Measurements from ENCODE around the gene ANKRD6.

ANKRD6 gene

DNA sequence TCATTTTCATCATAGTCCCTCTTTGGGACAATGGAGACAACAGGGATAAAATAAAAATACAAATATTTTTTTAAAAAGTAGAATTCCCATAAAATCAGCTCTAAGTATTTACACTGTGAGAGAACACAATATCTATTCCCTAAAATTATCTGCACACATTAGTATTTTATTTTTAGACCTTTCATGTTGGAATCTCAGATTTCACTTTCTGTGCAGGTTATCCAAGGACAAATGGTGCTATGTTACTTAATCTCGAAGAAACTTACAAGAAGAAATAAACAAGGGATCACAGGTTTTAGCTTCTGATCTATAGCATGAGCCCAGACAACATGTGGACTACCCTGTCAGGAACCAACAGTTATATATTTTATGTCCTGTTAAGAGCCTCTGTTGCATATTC is 228.6 kb downstream of the ANKRD6 start:
- no peak for DNase-seq

DNA sequence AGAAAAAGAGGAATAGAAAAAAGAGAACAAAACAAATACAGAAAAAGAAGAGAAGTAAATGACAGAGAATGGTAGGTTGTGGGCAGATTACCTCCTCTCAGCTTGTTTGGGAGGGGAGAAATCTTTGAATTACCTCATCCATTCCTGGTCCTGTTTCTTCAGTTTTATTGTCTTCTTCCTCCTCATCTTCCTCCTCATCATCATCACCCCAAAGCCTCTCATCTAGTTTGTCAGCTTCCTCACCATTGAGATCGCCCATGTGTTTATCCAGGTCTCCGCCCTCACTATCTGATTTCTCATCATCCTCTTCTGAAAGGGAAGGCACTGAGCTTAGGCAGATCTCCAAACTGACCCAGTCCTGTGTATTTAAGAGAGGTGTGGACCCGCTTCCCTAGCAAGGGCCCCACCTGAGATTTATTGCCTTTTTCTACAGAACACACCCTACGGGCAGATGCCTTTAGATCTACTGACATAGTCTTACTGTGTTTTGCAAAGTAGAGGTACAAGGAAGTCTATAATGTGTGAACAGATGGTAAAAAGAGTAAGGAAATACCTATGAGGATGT is 229.8 kb downstream of the ANKRD6 start:
- no peak for DNase-seq

DNA sequence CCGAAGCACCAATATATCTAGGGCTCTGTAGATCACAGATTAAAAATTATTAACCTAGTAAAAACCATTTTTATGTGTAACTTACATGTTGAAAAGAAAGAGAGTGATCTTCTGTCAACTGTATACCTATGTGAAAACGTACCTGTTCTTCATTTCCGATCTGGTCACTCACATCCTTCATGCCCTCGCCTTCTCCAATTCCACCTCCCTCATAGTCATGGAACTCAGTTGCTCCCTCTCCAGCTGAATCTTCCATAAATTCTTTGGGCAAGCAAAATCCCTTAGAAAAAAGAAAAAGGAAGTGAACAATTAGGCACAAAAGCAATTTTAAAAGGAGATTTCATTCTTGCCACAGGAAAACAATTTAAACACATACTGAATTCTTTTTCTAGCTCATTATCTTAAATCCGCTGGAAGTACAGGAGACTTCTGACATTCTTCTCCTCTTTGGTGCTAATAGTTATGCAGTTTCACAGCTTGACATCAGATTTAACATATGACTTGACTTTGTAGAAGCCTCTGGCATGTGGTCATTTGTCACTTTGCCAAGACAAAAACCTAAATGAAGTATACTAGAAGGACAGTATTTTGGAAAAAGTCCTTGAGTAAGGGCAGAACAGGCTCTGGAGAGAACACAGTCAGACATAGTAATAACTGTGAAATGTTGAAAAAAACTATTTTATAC is 235.1 kb downstream of the ANKRD6 start:
- DNase-seq, result peak; percentile 11

DNA sequence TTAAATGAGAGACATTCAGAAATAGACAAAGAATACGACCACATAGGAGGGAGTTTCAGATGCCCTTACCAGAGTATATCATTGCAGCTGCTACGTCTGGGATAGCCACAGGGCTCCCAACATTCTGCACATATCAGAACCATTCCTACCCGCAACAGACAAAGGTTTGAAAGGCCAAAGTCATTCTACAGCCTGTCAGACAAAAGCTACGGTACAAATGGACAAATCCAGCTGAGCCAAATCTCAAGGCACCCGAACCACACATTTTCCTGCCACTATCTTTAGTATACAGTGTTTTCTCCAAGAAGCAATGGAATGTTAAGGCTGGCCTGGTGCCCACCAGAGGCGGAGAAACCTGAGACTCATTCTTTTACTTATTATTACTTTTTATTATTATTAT is 236.1 kb downstream of the ANKRD6 start:
- DNase-seq, result no peak

DNA sequence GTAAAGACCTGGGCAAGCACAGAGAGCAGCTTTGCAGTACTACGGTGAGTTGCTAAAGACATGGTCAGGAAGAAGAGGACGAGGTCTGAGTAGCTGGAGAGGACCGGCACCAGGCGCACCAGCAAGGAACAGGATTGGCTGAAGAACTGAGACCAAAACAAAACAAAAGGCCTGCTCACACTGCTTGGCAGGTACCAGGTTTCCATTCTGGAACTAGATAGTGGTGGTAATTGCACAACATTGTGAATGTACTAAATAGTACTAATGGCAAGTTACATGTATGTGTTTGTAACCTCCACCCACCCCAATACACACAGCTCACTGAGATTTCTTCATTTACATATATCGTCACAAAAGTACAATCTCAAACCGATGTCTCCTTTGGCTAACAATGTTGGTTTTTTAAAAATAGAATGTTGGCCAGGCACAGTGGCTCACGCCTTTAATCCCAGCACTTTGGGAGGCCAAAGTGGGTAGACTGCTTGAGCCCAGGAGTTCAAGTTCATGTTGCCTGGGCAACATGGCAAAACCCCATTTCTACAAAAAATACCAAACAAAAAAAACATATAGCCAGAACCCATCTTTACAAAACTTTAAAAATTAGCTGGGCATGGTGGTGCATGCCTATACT is 238.1 kb downstream of the ANKRD6 start:
- DNase-seq, result no peak

DNA sequence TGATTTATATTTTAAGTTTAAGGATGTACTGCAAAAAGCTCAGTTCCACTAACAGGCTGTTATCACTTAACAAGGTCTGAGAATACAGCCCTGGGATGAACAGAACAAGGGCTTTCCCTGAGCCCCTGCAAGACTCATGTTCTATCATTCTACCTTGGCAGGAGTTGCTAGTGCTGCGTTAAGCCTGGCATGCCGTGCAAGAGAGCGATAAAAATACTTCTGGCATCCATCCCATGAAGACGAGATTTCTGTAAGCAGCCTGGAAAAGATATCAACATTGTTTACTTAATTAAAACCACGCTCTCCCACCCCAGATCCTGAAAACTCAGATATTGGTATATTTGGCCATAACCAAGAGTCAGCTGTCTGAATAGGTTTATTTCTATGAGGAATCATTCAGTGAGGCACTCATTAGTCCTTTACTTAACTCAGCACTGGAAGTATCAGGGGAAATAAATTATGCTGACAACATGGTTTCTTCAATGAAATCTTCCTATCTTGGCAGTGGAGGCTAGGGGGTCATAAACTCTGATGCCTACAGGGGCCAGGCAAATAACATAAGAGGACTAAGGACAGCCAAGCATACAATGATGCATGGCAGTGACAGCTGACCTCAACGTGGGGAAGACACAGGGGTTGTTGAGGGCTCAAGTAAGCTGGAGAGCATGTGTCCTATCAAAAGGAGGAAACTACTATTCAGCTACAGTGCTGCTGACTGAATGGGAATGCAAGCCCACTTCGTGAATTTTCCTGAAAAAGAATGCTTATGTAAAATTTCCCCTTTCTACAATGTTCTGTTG is 243.2 kb downstream of the ANKRD6 start:
- DNase-seq, result no peak

DNA sequence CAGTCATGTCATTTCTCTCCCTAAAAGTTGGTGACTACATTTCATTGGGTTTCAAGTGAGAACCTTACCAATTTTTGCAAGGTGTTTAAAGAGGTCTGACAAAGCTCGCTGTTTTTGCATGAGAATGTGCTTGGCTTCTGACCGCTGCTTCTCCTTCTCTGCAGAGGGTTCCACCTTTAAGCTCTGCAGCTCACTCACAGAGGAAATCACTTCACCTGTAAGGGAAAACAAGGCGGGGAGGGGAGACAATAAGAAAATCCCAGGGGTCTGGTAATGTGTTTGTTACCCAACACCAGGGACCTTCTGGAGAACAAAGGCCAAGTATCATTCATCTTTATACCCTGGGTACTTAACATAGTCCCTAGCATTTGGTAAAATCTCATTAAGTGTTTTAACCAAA is 245.6 kb downstream of the ANKRD6 start:
- DNase-seq, result no peak

DNA sequence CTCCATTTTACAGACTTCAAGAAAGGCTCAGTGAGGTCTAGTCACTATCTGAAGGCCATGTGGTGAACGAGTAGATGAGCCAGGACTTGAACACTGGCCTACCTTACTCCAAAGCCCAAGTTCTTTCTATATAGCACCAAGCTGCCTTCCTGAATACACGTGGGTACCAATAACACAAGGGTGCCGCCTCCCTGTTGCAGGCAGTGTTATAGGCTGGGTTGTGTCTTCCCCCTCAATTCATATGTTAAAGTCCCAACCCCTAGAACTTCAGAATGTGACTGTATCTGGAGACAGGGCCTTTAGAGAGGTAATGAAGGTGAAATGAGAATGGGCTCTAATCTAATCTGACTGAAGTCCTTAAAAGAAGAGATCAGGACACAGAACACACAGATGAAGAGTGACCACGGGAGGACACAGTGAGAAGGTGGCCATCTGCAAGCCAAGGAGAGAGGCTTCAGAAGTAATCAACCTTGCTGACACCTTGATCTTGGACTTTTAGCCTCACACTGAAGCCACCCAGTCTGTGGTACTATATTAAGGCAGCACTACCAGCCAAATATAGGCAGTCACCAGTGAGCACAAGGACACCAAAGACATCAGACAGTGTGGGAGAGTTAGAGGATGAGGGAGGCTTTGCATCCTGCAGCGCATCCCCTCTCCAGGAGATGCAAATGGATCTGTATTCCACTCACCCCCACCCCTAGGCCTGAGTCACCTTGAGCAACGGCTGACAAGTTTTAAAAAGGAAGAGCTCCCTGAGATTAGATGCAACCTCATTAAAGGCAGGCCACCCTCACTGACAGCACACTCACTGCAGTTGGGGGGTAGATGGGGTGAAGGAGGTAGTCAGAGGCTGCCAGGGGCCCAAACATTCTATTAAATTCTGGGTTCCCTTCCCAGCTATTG is 246.5 kb downstream of the ANKRD6 start:
- no peak for DNase-seq

DNA sequence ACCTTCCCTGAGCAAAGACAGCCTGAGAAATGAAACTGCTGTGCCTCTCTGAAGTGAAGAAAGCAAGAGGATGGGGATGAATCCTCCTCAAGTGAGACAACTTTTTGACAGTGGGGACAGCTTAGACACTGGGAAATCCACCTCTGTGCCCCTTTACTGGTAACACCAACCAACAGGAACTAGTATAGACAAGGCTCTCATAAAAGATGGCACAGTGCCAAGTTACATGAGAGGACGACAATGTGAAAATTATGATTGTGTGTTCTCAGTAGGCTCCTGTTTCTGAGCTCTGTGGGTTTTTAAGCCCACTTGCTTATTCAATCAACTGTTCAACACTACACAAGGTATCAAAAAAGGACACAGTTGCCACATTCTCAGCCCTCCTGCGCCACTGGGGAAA is 247.2 kb downstream of the ANKRD6 start:
- no peak for DNase-seq

DNA sequence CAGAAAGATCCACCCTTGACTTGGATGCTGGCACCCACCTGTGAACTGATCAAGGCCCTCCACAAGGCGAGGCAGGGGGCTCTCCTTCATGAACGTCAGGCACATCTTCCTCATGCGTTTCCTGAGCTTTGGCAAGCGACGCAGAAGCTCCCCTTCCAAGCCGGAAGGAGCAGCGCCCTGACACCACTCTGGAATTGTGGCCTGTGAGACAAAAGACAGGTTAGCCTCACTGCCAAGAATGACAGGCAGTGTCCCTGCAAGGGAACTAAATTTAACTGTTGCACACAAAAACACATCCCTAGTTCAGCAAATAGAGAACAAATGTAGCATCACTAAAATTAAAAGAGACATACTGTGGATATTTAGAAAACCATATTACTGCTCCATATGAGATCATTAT is 247.6 kb downstream of the ANKRD6 start:
- no peak for DNase-seq

DNA sequence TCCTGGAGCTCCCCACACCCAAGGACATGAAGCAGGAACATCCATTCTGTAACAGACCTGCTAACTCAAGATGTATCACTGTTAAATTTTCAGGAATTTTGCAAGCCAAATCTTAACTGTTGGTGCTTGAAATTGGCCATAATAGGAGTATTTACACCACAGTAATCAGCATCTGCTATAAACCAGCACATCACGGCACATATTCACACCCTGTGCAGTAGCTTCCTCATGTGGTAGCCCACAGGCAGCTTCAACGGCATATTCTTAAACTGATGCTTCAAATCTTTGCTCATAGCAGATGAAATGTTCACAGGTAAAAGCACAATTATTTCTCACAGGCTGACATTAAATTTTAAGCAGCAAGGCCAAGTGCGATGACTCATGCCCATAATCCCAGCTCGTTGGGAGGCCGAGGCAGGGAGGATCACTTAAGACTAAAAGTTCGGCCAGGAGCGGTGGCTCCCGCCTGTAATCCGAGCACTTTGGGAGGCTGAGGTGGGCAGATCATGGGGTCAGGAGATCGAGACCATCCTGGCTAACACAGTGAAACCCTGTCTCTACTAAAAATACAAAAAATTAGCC is 249.1 kb downstream of the ANKRD6 start:
- no peak for DNase-seq

DNA sequence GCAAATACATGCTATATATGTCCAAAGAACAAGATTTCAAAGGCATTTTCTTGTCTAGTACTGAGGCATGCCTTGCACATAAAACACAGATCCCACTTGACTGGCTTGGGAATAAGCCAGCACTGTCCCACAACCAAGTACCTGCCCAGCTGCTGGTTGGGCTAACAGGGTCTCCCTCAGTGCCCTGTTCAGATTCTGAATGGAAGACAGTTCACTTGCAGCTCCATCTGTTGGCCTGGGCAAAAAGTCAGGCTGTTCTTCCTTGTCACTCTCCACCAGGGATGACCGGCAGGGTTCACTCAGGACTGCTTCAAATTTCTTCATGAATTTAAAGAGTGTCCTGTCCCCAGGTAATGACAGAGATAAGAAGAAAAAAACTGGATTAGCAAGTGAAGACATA is 250.0 kb downstream of the ANKRD6 start:
- DNase-seq, result no peak

All from EL (cell line).